B cell (primary cell): ENCODE results near the gene ZRANB1. TPM values are rescaled to one million over a fixed set of nuclear protein-coding genes. Genes with fewer than 3 reads are reported as not detected.

Experiments
- ATAC-seq: fragments of 200-7000 bp; cut with Tn5 transposase; one replicate; pipeline ENCODE4 v1.10.0; 2021; ENCODE audit warnings: low read depth, mild to moderate bottlenecking, moderate number of reproducible peaks, moderate library complexity
- CTCF ChIA-PET: fragments of 350-600 bp; sonication (Branson Sonifier 250); formaldehyde crosslinking; loops from one replicate; lab custom pipeline; 2021; ENCODE audit warnings: antibody characterized with exemption, inconsistent platforms; lab: Charles Lee
- POLR2A ChIA-PET: fragments of 350-600 bp; sonication (Branson Sonifier 250); formaldehyde crosslinking; loops from one replicate; lab custom pipeline; 2021; ENCODE audit warnings: antibody characterized with exemption; lab: Charles Lee
- DNase-seq: peaks from one replicate; pipeline ENCODE4 v3.0.0; 2013
- H2AFZ ChIP-seq: 2 replicates; pipeline ENCODE4 v1.6.1; 2012; ENCODE audit warnings: mild to moderate bottlenecking, low read depth, low read length; ENCODE audit not compliant: insufficient read depth, poor library complexity, severe bottlenecking
- H3K27ac ChIP-seq, 2 donors: 1 replicate in 1 of 2; 2 replicates in 1 of 2; pipeline ENCODE4 v1.5.1; 2012 to 2013; ENCODE audit warnings: low read length in 2 of 2, mild to moderate bottlenecking in 2 of 2, moderate library complexity in 1 of 2
- H3K27me3 ChIP-seq, 4 experiments: fragments of 200-600 bp in 1 of 4; sonication (generic) in 1 of 4; replicated peaks in 1 of 4; 1 replicate in 2 of 4; 2 replicates in 2 of 4; pipeline versions ENCODE4 v1.6.1 to v1.7.0; 2013 to 2016; ENCODE audit warnings: low read length in 3 of 4, mild to moderate bottlenecking in 2 of 4, mixed read lengths in 1 of 4, moderate library complexity in 1 of 4; ENCODE audit not compliant: insufficient read depth in 4 of 4, control insufficient read depth in 3 of 4; ENCODE audit errors: control extremely low read depth in 1 of 4
- H3K36me3 ChIP-seq, 2 experiments: replicated peaks in 1 of 2; 1 replicate in 1 of 2; 2 replicates in 1 of 2; pipeline versions ENCODE4 v1.6.1 to v1.7.1; 2013; ENCODE audit warnings: low read length in 1 of 2; ENCODE audit not compliant: insufficient read depth in 2 of 2, control insufficient read depth in 1 of 2; ENCODE audit errors: control extremely low read depth in 1 of 2, extremely low read depth in 1 of 2
- H3K4me1 ChIP-seq, 2 donors: fragments of 200-600 bp in 1 of 2; sonication (generic) in 1 of 2; 1 replicate in 1 of 2; 2 replicates in 1 of 2; pipeline versions ENCODE4 v1.5.1 to v1.6.1; 2013 to 2017; ENCODE audit warnings: low read length in 2 of 2; ENCODE audit not compliant: control insufficient read depth in 2 of 2, insufficient read depth in 2 of 2
- H3K4me2 ChIP-seq: replicated peaks from 2 replicates; pipeline ENCODE3; 2012; ENCODE audit warnings: mild to moderate bottlenecking, low read depth, low read length; ENCODE audit not compliant: poor library complexity, severe bottlenecking
- H3K4me3 ChIP-seq, 5 experiments: fragments of 200-600 bp in 1 of 5; sonication (generic) in 1 of 5; 1 replicate in 3 of 5; 2 replicates in 2 of 5; pipeline versions ENCODE4 v1.5.1 to v1.7.0; 2011 to 2016; ENCODE audit warnings: low read length in 4 of 5, mild to moderate bottlenecking in 4 of 5, low read depth in 2 of 5, control low read depth in 1 of 5, moderate library complexity in 1 of 5; ENCODE audit not compliant: insufficient read depth in 1 of 5; ENCODE audit errors: control extremely low read depth in 1 of 5, extremely low read depth in 1 of 5
- H3K79me2 ChIP-seq: fragments of 200-600 bp; sonication (generic); one replicate; pipeline ENCODE4 v1.6.0; 2016; ENCODE audit warnings: low read length; ENCODE audit not compliant: control insufficient read depth, insufficient read depth
- H3K9ac ChIP-seq: fragments of 200-600 bp; sonication (generic); 2 replicates; pipeline ENCODE4 v1.6.1; 2017; ENCODE audit warnings: mild to moderate bottlenecking, low read length, moderate library complexity
- H3K9me3 ChIP-seq, 3 donors: one replicate each; pipeline versions ENCODE4 v1.6.1 to v1.7.1; 2013; ENCODE audit warnings: low read length in 2 of 3; ENCODE audit not compliant: control insufficient read depth in 2 of 3, insufficient read depth in 1 of 3; ENCODE audit errors: control extremely low read depth in 1 of 3
- H4K20me1 ChIP-seq: 2 replicates; pipeline ENCODE4 v1.6.0; 2012; ENCODE audit warnings: mild to moderate bottlenecking, low read length; ENCODE audit not compliant: insufficient read depth, control insufficient read depth, poor library complexity, severe bottlenecking
- H3K27ac Mint-ChIP-seq: one replicate; pipeline ENCODE4 v1.8.0; 2021; ENCODE audit warnings: mixed read lengths
- H3K27me3 Mint-ChIP-seq: one replicate; pipeline ENCODE4 v1.8.0; 2021; ENCODE audit warnings: mixed read lengths
- H3K4me1 Mint-ChIP-seq: one replicate; pipeline ENCODE4 v1.8.0; 2021; ENCODE audit warnings: mixed read lengths
- H3K4me3 Mint-ChIP-seq: one replicate; pipeline ENCODE4 v1.8.0; 2021; ENCODE audit warnings: mixed read lengths
- H3K9me3 Mint-ChIP-seq: one replicate; pipeline ENCODE4 v1.8.0; 2022; ENCODE audit warnings: mixed read lengths; ENCODE audit not compliant: insufficient read depth
- CTCF ChIP-seq: fragments of 200-600 bp; IDR thresholded peaks from one replicate; pipeline ENCODE4 v1.8.0; 2022; ENCODE audit warnings: antibody characterized with exemption, mild to moderate bottlenecking
- EZH2 ChIP-seq: IDR thresholded peaks from 2 replicates; pipeline ENCODE4 v1.6.1; 2012; ENCODE audit warnings: borderline replicate concordance, low read depth, mild to moderate bottlenecking, moderate library complexity, low read length; ENCODE audit not compliant: insufficient read depth, poor library complexity, severe bottlenecking
- WGBS: methylation state at CpG from one replicate; pipeline ENCODE4 v1.1.5; 2013; ENCODE audit warnings: missing lambda C conversion rate; ENCODE audit not compliant: insufficient coverage; 5-methylcytosine and 5-hydroxymethylcytosine counted together
- intact Hi-C: fragments of 100-400 bp; cut with micrococcal nuclease; formaldehyde crosslinking; loops from one replicate; pipeline ENCODE4 v1.10.0; 2022
- polyA plus RNA-seq: library from polyadenylated mRNA; depleted of rRNA; stranded (reverse); fragments of >200 nt; gene quantifications from 2 replicates; pipeline ENCODE4 v1.2.3, GENCODE V29; 2012
- total RNA-seq, 2 donors: library from RNA; stranded (reverse); fragments of 120-200 nt in 1 of 2; gene quantifications; 1 replicate in 1 of 2; 2 replicates in 1 of 2; pipeline versions ENCODE4 v1.2.3 to v1.2.4, GENCODE V29; 2013 to 2022

The ZRANB1 gene
- total and polyA plus RNA-seq, 2 donors (not counting 1 experiment from before 2014, with no cell fraction given), result 6.5 to 28.0 TPM

DNA sequence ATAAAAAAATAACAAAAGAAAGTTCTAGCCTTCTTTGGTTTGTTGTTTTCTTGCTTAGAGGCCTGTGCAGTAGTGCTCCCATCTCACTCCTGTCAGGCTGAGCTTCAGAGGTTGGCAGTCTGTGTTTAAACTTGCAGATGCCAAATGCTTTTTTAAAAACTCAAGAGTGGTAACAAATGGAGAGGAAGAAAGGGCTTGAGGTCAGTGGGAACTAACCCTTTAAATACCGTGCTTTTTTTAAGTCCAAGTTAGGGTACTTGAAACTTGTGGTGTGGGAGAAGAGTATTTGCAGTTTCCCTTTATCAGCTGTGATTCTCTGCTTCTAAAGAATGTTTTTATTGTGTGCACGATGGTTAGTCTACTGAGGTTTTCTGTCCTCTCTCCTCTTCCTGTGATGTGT is 29.4 kb downstream of the ZRANB1 start:
- no peak for DNase-seq
- Mint-ChIP-seq H3K4me3 (no peak overlapping the region), H3K27me3 (no peaks in the 10 kb centered on the region), H3K27ac (no peak overlapping the region), H3K4me1 (peaks cover 17% of the 10 kb centered on the region), H3K9me3 (no peaks in the 10 kb centered on the region)
- Histone ChIP-seq H3K4me1 (no peaks in the 10 kb centered on the region), H3K4me3 (no peak overlapping the region), H2AFZ (no peak overlapping the region), H3K27me3 (no peaks in the 10 kb centered on the region), H3K36me3 (peaks cover 1 to 62% of the 10 kb centered on the region in 2 experiments), H4K20me1 (peaks cover 46% of the 10 kb centered on the region), H3K27ac (no peak overlapping the region), H3K4me2 (no peak overlapping the region), H3K79me2 (peaks cover 15% of the 10 kb centered on the region), H3K9ac (no peak overlapping the region), H3K9me3 (no peaks in the 10 kb centered on the region)
- CTCF ChIA-PET, result no interaction called here
- no peak for TF ChIP-seq EZH2
- TF ChIP-seq CTCF, result no peak
- intact Hi-C loops, result no loop called here
- POLR2A ChIA-PET, result no interaction called here
- 100% methylated on average over 1 of the region's 2 CpGs for WGBS
- no peak for ATAC-seq

DNA sequence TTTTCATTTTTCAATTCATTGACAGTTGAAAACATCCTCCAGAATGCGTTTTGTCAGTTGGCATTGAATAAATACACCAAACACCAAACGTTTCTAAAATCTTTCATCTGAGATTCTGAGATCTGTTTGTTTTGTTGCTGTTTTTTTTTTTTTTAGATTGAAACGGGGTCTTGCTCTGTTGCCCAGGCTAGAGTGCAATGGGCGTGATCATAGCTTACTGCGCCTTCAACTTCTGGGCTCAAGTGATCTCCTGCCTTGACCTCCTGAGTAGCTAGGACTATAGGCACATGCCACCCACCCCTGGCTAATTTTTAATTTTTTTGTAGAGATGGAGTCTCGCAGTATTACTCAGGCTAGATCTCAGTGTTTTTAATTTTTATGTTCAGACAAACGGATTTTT is 30.7 kb downstream of the ZRANB1 start:
- ChIA-PET CTCF (no interaction called here), POLR2A (no interaction called here)
- no peak for TF ChIP-seq EZH2
- TF ChIP-seq CTCF, result no peak
- WGBS, result no CpG with 5 or more reads among the region's 7 CpGs
- no peaks in the 10 kb centered on the region for H3K27me3 Mint-ChIP-seq
- no peak overlapping the region for H3K27ac Mint-ChIP-seq
- no peaks in the 10 kb centered on the region for H3K27me3 ChIP-seq
- intact Hi-C loops, result no loop called here
- no peaks in the 10 kb centered on the region for H3K9me3 ChIP-seq
- no peak overlapping the region for H3K27ac ChIP-seq
- H3K9me3 Mint-ChIP-seq, result no peaks in the 10 kb centered on the region
- H3K4me1 Mint-ChIP-seq, result peaks cover 14% of the 10 kb centered on the region
- no peak overlapping the region for H3K9ac ChIP-seq
- peaks cover 10% of the 10 kb centered on the region for H3K79me2 ChIP-seq
- no peak overlapping the region for H3K4me3 ChIP-seq
- DNase-seq (no peak), ATAC-seq (no peak)
- no peak overlapping the region for H3K4me2 ChIP-seq
- no peak overlapping the region for H2AFZ ChIP-seq
- no peaks in the 10 kb centered on the region for H3K4me1 ChIP-seq
- peaks cover 1 to 48% of the 10 kb centered on the region in 2 experiments for H3K36me3 ChIP-seq
- H4K20me1 ChIP-seq, result peaks cover 35% of the 10 kb centered on the region
- H3K4me3 Mint-ChIP-seq, result no peak overlapping the region
